ENCODE data around the gene VAC14. TPM values are rescaled to one million over a fixed set of nuclear protein-coding genes. Genes with fewer than 3 reads are reported as not detected.

Gene VAC14
- total RNA-seq, 3 donors from 2014 or later: 32.3 to 35.1 (median 32.8) TPM

DNA sequence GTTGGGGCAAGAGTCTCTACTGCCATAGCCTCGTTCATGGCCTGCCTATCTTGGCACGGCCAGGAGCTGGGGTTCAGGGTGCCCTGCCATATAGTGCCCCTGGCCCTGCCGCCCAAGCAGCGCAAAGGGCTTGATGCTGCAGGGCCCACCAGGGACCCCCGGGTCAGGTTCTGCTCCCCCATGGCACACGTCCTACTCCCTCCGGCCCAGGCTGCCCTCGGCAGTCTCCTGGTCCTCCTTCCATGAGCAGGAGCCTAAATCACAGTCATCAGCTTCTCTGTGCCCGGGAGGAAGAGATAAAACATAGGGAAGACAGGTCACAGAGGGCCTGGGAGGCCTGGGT is 59.2 kb downstream of the VAC14 start:
- DNase-seq (no peak), ATAC-seq (no peak)

DNA sequence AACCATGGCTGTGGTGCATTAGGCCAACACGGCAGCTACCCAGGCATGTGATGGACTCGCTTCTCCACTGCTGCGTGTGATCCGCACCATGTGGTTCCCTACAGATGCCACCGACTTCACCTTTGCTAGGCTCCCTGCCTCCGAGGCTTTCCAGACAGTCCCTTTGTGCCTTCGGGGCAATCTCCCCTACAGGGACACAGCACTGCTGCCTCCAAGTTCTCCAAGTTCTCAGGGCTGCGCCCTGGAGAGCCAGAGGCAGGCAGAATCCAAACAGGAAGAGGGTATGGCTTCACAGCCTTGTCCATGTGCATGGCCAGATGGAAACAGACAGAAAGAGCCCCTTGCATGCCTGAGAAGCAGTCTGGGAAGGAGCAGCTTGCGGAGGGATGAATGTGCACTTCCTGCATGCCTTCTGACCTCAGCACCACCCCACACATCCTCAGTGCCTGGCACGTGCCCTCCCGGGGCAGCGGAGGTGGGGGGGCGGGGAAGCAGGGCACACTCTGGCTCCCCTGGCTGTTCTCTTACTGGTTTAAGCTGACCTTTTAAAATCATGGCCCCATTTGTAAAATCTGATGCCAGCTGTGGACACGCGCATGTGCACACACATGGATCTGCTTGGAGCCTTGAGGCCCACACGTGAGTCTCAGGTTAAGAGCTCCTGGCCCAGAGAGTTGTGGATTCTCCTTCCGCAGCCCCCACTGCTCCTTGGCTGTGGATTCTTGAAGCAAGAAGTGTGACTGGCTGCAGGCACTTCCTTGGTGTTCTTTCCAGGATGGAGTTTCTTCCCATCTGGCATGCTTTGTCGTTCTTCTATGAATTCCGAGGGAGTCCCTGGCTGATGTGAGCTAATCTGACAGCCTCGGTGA is 59.8 kb downstream of the VAC14 start:
- H3K4me3 ChIP-seq: no peak overlapping the region
- TF ChIP-seq, protein P1, sequence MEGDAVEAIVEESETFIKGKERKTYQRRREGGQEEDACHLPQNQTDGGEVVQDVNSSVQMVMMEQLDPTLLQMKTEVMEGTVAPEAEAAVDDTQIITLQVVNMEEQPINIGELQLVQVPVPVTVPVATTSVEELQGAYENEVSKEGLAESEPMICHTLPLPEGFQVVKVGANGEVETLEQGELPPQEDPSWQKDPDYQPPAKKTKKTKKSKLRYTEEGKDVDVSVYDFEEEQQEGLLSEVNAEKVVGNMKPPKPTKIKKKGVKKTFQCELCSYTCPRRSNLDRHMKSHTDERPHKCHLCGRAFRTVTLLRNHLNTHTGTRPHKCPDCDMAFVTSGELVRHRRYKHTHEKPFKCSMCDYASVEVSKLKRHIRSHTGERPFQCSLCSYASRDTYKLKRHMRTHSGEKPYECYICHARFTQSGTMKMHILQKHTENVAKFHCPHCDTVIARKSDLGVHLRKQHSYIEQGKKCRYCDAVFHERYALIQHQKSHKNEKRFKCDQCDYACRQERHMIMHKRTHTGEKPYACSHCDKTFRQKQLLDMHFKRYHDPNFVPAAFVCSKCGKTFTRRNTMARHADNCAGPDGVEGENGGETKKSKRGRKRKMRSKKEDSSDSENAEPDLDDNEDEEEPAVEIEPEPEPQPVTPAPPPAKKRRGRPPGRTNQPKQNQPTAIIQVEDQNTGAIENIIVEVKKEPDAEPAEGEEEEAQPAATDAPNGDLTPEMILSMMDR (IDR thresholded peaks at IDR 0.05): no peak
- H3K4me1 ChIP-seq (ENCODE audit: low read depth): peaks cover 21% of the 10 kb centered on the region
- no peak for DNase-seq
- no peak for ATAC-seq
- H3K9me3 ChIP-seq: no peaks in the 10 kb centered on the region
- no peaks in the 10 kb centered on the region for H3K36me3 ChIP-seq (ENCODE audit: low read depth)
- intact Hi-C loops (cut with DNase I, micrococcal nuclease): no loop called here

More for the DNA sequence above, 59.2 kb downstream of the VAC14 start:
- H3K4me3 ChIP-seq: no peak overlapping the region
- intact Hi-C loops (cut with DNase I, micrococcal nuclease): no loop called here
- TF ChIP-seq, protein P1 (IDR thresholded peaks at IDR 0.05): no peak
- no peaks in the 10 kb centered on the region for H3K9me3 ChIP-seq
- peaks cover 27% of the 10 kb centered on the region for H3K4me1 ChIP-seq (ENCODE audit: low read depth)
- H3K36me3 ChIP-seq (ENCODE audit: low read depth): no peaks in the 10 kb centered on the region

DNA sequence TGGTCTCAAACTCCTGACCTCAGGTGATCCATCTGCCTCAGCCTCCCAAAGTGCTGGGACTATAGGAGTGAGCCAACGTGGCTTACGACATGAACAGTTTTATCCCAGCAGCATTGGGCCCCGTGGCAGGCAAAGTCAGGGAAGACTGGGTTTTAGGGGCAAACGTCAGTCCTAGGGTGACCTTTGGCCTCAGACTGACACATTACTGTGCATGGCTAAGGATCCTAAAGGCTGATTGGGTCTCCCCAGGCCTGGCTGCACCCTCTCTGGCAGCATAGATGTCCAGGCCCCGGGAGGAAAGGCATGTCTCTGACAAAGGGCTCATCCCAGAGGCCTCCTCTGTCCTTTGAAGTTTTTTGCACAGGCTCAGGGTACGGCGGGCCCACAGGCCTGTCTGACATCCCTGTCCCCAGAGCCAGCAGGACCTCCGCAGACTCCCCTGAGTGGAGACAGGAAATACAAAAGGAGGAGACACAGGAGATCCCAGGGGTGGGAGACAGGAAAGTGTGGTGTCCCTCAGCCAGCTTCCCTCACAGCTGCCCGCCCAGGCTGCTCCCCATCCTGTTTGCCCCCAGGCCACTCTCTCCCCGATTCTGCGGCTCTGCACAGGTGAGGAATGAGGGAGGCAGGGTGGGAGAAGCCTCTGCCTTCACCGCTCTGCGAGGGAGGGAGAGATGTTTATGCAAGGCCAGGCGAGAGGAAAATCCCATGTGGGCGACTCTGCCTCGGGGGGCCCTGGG is 60.6 kb downstream of the VAC14 start:
- TF ChIP-seq, protein P1 (IDR thresholded peaks at IDR 0.05): no peak
- no peaks in the 10 kb centered on the region for H3K9me3 ChIP-seq
- H3K36me3 ChIP-seq (ENCODE audit: low read depth): no peaks in the 10 kb centered on the region
- H3K4me1 ChIP-seq (ENCODE audit: low read depth): peaks cover 14% of the 10 kb centered on the region
- intact Hi-C loops (cut with DNase I, micrococcal nuclease): no loop called here
- no peak overlapping the region for H3K4me3 ChIP-seq
- ATAC-seq: no peak
- DNase-seq: no peak

GRCh38 chr16:70739389-70739788 is 61.6 kb downstream of the VAC14 start:
- Histone ChIP-seq H3K4me1 (ENCODE audit: low read depth) (peaks cover 14% of the 10 kb centered on the region), H3K36me3 (ENCODE audit: low read depth) (no peaks in the 10 kb centered on the region), H3K4me3 (no peak overlapping the region), H3K9me3 (no peaks in the 10 kb centered on the region)
- no peak for ATAC-seq
- intact Hi-C loops (cut with DNase I, micrococcal nuclease): loop anchor here in 1 of 2 donors (10.0 kb wide), 1 partner anchor 55 kb away; the partner anchor contains the start of gene MTSS2
- no peak for DNase-seq
- TF ChIP-seq, protein P1 (IDR thresholded peaks at IDR 0.05): no peak

DNA sequence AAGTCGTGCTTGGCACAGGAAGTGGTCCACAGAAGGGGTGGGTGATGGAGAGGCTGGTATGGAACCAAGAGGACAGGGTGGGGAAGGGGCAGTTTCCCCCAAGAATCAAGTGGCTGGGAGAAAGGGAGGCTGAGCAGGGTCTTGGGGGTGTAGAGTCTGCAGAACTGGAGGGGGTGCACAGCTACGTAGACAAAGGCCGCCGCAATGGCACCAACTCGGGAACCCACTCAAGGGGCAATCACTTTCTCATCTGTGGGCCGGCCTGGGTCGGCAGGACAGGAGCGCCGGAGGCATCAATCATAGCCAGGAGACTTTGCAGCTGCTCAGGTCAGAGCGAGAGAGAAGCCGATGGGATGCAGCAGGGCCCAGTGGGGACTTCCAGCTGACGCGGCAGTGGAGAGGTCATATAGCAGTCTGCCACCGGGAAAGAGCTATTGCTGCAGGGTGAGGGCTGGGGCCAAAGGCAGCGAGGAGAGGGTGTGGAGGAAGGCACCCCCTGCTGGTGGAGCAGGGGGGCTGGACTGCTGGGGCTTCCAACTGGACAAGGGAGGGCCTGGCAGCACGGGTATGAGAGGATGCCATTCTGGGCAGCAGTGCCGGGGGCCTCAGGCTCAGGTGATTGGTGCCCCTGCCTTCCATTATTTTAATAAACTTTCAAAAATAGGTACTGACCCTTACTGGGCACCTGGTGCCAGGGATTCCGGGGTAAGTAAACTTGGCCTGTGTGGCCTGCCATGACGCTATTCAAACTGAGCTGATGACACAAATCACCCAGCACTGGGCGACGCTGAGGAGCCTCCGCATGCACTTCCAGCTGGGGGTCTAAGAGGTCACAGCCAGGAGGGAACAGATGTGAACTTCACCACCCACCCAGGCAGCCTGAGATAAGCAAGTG is 62.6 kb downstream of the VAC14 start:
- Histone ChIP-seq H3K4me1 (ENCODE audit: low read depth) (peaks cover 14% of the 10 kb centered on the region), H3K4me3 (no peak overlapping the region), H3K36me3 (ENCODE audit: low read depth) (no peaks in the 10 kb centered on the region), H3K9me3 (no peaks in the 10 kb centered on the region)
- intact Hi-C loops (cut with DNase I, micrococcal nuclease): loop anchor here in 1 of 2 donors (10.0 kb wide), 1 partner anchor 54 kb away; the partner anchor contains the start of gene MTSS2
- peak; percentile 63 for ATAC-seq
- DNase-seq: peak in 1 of 3 donors; percentile 58
- TF ChIP-seq, protein P1 (IDR thresholded peaks at IDR 0.05): no peak

All from mucosa of descending colon (tissue), 3 donors.